Measurements from ENCODE around the gene LONRF3. TPM values are rescaled to one million over a fixed set of nuclear protein-coding genes. Genes with fewer than 3 reads are reported as not detected.

LONRF3 gene
- total and polyA plus RNA-seq, 8 donors = 1.4 to 7.1 (median 3.6) TPM

DNA sequence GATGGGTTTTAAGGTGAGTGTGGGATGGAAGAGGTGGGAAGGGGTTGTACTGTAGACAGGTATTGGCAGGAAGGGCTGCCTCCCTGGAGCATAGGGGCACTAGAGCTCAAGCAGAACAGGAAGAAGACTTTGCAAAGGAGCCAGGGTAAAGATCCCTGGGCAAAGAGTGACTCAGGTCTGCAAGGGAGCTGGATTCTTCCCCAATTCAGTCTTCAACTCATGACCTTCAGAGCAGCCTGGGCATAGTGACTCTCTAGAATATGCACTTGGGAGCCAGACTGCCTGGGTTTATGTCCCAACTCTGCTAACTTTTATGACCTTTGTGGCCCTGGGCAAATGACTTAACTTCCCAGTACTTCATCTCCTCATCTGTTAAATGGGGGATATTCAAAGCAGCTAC lies 4.0 kb downstream of the LONRF3 start:
- no peak overlapping the region for H3K27ac ChIP-seq
- no peak for ATAC-seq
- H3K4me3 ChIP-seq = no peak overlapping the region
- no peak for TF ChIP-seq CTCF (IDR thresholded peaks at IDR 0.05)
- no peak for DNase-seq
- no peaks in the 10 kb centered on the region for H3K9me3 ChIP-seq
- intact Hi-C loops (cut with DNase I) = no loop called here
- no peaks in the 10 kb centered on the region for H3K36me3 ChIP-seq
- H3K27me3 ChIP-seq = no peaks in the 10 kb centered on the region
- FAIRE-seq = no peak
- H3K4me1 ChIP-seq = no peaks in the 10 kb centered on the region

- Histone ChIP-seq H3K4me1 (no peaks in the 10 kb centered on the region), H3K27ac (no peak overlapping the region), H3K9me3 (no peaks in the 10 kb centered on the region), H3K4me3 (no peak overlapping the region), H3K36me3 (no peaks in the 10 kb centered on the region), H3K27me3 (no peaks in the 10 kb centered on the region)
- FAIRE-seq (no peak), DNase-seq (no peak), ATAC-seq (no peak)
- no peak for TF ChIP-seq CTCF (IDR thresholded peaks at IDR 0.05)
- intact Hi-C loops (cut with DNase I) = no loop called here
- 55 to 65% methylated on average over 1 of the region's 1 CpG for WGBS, 2 donors
These were observed 6.3 kb downstream of the LONRF3 start for GRCh38 chrX:118980761-118981160.

GRCh38 chrX:118983513-118983912 lies 9.1 kb downstream of the LONRF3 start:
- no peaks in the 10 kb centered on the region for H3K9me3 ChIP-seq
- DNase-seq (no peak), FAIRE-seq (no peak), ATAC-seq (no peak)
- TF ChIP-seq CTCF (IDR thresholded peaks at IDR 0.05) = no peak
- no peak overlapping the region for H3K4me3 ChIP-seq
- H3K36me3 ChIP-seq = no peaks in the 10 kb centered on the region
- H3K27me3 ChIP-seq = no peaks in the 10 kb centered on the region
- WGBS, 2 donors = 60 to 73% methylated on average over 6 of the region's 6 CpGs
- H3K27ac ChIP-seq = no peak overlapping the region
- H3K4me1 ChIP-seq = no peaks in the 10 kb centered on the region
- intact Hi-C loops (cut with DNase I) = no loop called here

- Histone ChIP-seq H3K9me3 (no peaks in the 10 kb centered on the region), H3K4me3 (no peak overlapping the region), H3K27me3 (no peaks in the 10 kb centered on the region), H3K27ac (no peak overlapping the region), H3K4me1 (no peaks in the 10 kb centered on the region), H3K36me3 (no peaks in the 10 kb centered on the region)
- ATAC-seq (no peak), DNase-seq (no peak), FAIRE-seq (no peak)
- intact Hi-C loops (cut with DNase I) = no loop called here
- TF ChIP-seq CTCF (IDR thresholded peaks at IDR 0.05) = no peak
- WGBS, 2 donors = 86 to 94% methylated on average over 7 of the region's 7 CpGs
These were observed 14.5 kb downstream of the LONRF3 start for GRCh38 chrX:118988911-118989310.

- peak; percentile 74 to 92 (median 86) for ATAC-seq
- no peak for TF ChIP-seq CTCF (IDR thresholded peaks at IDR 0.05)
- no peak overlapping the region for H3K4me3 ChIP-seq
- no peaks in the 10 kb centered on the region for H3K27me3 ChIP-seq
- DNase-seq = peak in 4 of 6 donors; percentile 22 to 58 (median 40)
- no peak overlapping the region for H3K27ac ChIP-seq
- H3K4me1 ChIP-seq = no peaks in the 10 kb centered on the region
- intact Hi-C loops (cut with DNase I) = no loop called here
- WGBS, 2 donors = 25 to 50% methylated on average over 1 of the region's 1 CpG
- no peaks in the 10 kb centered on the region for H3K9me3 ChIP-seq
- no peak for FAIRE-seq
- H3K36me3 ChIP-seq = no peaks in the 10 kb centered on the region
These were observed 15.5 kb downstream of the LONRF3 start for GRCh38 chrX:118989886-118990285.
